ACC112 (cell line): Measurements from ENCODE around the gene RARRES2.

Source experiments
- H2AFZ ChIP-seq: fragments of 200-600 bp; sonication (generic); one replicate; pipeline ENCODE4 v1.6.0; 2017; ENCODE audit warnings: antibody characterized with exemption, low read length; ENCODE audit not compliant: unreplicated experiment
- H3K27ac ChIP-seq: fragments of 200-600 bp; sonication (generic); 2 replicates; pipeline ENCODE4 v1.5.1; 2014; ENCODE audit warnings: low read depth, mild to moderate bottlenecking, antibody characterized with exemption, low read length, moderate library complexity
- H3K27me3 ChIP-seq: fragments of 200-600 bp; sonication (generic); 2 replicates; pipeline ENCODE4 v1.6.1; 2014; ENCODE audit warnings: mild to moderate bottlenecking, antibody characterized with exemption, low read length, moderate library complexity, mixed read lengths; ENCODE audit not compliant: insufficient read depth
- H3K36me3 ChIP-seq: fragments of 200-600 bp; sonication (generic); 2 replicates; pipeline ENCODE4 v1.6.1; 2016; ENCODE audit warnings: mild to moderate bottlenecking, antibody characterized with exemption, low read length, moderate library complexity, mixed read lengths; ENCODE audit not compliant: insufficient read depth
- H3K4me1 ChIP-seq: fragments of 200-600 bp; sonication (generic); one replicate; pipeline ENCODE4 v1.6.1; 2016; ENCODE audit warnings: low read length, mixed read lengths; ENCODE audit not compliant: insufficient read depth, unreplicated experiment, control insufficient read depth
- H3K4me3 ChIP-seq: fragments of 200-600 bp; sonication (generic); 2 replicates; pipeline ENCODE4 v1.5.1; 2014; ENCODE audit warnings: mild to moderate bottlenecking, low read depth, low read length
- H3K79me2 ChIP-seq: fragments of 200-600 bp; sonication (generic); one replicate; pipeline ENCODE4 v1.6.0; 2016; ENCODE audit warnings: low read length; ENCODE audit not compliant: control insufficient read depth, unreplicated experiment, insufficient read depth

RARRES2 gene

GRCh38 chr7:150368884-150369747 lies 27.7 kb upstream of the RARRES2 start:
- peak overlapping the region; percentile 94 for H3K4me3 ChIP-seq
- H2AFZ ChIP-seq, result peak overlapping the region; percentile 69
- H3K36me3 ChIP-seq, result no peaks in the 10 kb centered on the region
- H3K4me1 ChIP-seq, result peaks cover 10% of the 10 kb centered on the region
- no peaks in the 10 kb centered on the region for H3K27me3 ChIP-seq
- peak overlapping the region; percentile 28; the same call in 1 of the 2 replicates for H3K27ac ChIP-seq
- peaks cover 28% of the 10 kb centered on the region for H3K79me2 ChIP-seq

DNA sequence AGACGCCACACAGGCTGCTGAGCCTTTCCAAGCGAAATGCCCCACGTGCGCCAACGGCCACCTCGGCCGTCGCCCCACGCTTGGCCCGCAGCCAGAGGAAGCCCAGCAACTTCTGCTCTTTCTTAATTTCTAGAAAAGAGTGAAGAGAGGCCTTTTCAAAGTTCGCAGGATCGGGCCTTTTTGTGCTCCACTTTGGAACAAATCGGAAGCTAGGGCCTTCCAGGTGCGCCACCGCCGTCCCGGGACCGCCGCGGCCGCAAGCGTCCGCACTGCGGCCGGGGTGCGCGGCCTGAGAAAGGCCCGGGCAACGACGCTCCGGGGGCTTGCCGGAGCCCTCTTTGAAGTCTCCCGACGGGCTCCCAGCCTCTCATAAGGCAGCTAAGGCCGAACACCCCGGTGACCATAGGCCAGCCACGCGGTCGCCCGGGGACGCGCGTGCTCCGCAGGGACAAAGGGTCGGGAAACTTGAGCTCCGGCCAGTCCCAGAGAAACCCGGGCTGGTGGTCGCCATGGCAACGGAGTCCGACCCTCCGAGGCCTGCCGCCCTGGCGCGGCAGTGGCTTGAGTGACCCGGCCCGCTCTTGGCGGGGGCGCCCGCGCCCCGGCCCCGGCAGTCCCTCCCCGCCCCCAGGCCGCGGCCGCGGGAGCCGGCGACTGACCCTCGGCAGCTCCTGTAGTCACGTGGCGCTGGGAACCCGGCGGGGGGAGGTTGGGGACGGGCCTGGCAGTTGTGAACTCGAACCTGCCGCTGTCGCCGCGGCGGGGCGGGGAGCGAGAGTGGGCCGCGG lies 26.9 kb upstream of the RARRES2 start, which contains the start of gene REPIN1:
Gene REPIN1 (plus strand): TSS at position 727 of the 788 bp plus-strand sequence. CDS start 890 bp downstream, outside the sequence.
- H3K4me3 ChIP-seq, result peak within 1 kb of the TSS; percentile 94
- peaks cover 28% of the 10 kb centered on the region for H3K79me2 ChIP-seq
- peaks cover 10% of the 10 kb centered on the region for H3K4me1 ChIP-seq
- H2AFZ ChIP-seq, result peak within 1 kb of the TSS; percentile 76
- peak within 1 kb of the TSS; percentile 58 for H3K27ac ChIP-seq
- H3K36me3 ChIP-seq, result no peaks in the 10 kb centered on the region
- no peaks in the 10 kb centered on the region for H3K27me3 ChIP-seq

DNA sequence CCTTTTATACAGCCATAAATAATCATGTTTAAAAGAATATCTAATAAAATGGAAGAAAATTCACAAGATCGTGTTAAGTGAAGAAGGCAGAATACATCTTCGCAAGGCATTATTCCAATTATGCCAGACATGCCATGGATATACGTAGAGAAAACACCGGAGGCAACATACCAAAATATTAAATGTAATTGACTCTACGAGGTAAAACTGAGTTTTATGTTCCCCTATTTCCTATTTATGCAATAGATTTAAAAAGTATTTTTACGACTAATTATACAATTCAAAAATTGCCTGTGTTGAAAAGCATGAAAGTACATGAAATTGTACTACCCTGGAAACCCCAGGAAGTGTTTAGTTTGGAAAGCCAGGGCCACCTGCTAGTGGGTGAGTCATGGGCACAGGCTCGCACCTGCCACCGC lies 26.3 kb upstream of the RARRES2 start:
- H3K4me3 ChIP-seq, result peak overlapping the region; percentile 94
- H2AFZ ChIP-seq, result peak overlapping the region; percentile 76
- H3K36me3 ChIP-seq, result no peaks in the 10 kb centered on the region
- H3K27me3 ChIP-seq, result no peaks in the 10 kb centered on the region
- H3K79me2 ChIP-seq, result peaks cover 28% of the 10 kb centered on the region
- peaks cover 10% of the 10 kb centered on the region for H3K4me1 ChIP-seq
- no peak overlapping the region; the same call in 1 of the 2 replicates for H3K27ac ChIP-seq

GRCh38 chr7:150365673-150366398 lies 24.4 kb upstream of the RARRES2 start:
- Histone ChIP-seq H3K4me1 (peaks cover 10% of the 10 kb centered on the region), H2AFZ (no peak overlapping the region), H3K27ac (no peak overlapping the region), H3K79me2 (peaks cover 21% of the 10 kb centered on the region), H3K4me3 (no peak overlapping the region), H3K27me3 (no peaks in the 10 kb centered on the region), H3K36me3 (no peaks in the 10 kb centered on the region)

DNA sequence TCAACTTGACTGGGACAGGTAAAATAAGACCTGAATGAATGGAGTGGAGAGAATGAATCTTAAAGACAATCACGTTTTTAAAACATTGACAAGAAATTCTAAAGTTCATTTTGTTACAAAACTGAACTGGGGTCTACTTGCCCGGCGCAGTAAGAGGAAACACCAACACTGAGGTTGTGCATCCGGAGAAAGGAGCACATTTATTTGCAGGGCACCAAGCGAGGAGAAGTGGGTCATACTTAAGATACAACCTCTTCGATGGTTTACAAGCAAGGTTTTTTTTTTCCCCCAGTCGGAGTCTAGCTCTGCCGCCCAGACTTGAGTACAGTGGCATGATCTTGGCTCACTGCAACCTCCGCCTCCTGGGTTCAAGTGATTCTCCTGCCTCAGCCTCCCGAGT lies 23.8 kb upstream of the RARRES2 start:
- Histone ChIP-seq H3K4me3 (no peak overlapping the region), H3K36me3 (no peaks in the 10 kb centered on the region), H3K27ac (no peak overlapping the region), H3K27me3 (no peaks in the 10 kb centered on the region), H3K4me1 (peaks cover 6% of the 10 kb centered on the region), H3K79me2 (peaks cover 16% of the 10 kb centered on the region), H2AFZ (no peak overlapping the region)

GRCh38 chr7:150363872-150364271 lies 22.4 kb upstream of the RARRES2 start:
- Histone ChIP-seq H2AFZ (no peak overlapping the region), H3K36me3 (no peaks in the 10 kb centered on the region), H3K27me3 (no peaks in the 10 kb centered on the region), H3K79me2 (peaks cover 2% of the 10 kb centered on the region), H3K27ac (no peak overlapping the region), H3K4me3 (no peak overlapping the region), H3K4me1 (no peaks in the 10 kb centered on the region)

DNA sequence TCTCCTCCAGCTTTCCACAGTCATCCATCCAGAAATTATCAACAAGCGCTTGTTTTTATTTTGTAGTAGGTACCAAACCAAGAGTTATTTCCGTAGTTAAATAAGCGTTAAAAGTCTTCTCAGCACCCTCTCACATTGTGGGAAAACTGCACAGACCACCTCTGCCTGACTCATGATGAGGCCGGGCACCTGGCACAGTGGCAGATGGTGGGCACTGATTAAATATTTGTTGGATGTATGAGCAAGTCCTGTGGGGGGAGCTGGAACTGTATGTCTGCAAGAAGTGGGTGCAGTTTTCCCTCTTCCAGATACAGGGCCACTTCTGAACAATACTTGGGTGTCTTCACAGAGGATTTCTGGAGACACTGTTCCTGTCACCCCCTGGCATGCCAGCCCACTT lies 21.9 kb upstream of the RARRES2 start:
- no peak overlapping the region for H3K27ac ChIP-seq
- no peak overlapping the region for H2AFZ ChIP-seq
- no peak overlapping the region for H3K4me3 ChIP-seq
- H3K27me3 ChIP-seq, result no peaks in the 10 kb centered on the region
- no peaks in the 10 kb centered on the region for H3K79me2 ChIP-seq
- H3K36me3 ChIP-seq, result no peaks in the 10 kb centered on the region
- no peaks in the 10 kb centered on the region for H3K4me1 ChIP-seq

DNA sequence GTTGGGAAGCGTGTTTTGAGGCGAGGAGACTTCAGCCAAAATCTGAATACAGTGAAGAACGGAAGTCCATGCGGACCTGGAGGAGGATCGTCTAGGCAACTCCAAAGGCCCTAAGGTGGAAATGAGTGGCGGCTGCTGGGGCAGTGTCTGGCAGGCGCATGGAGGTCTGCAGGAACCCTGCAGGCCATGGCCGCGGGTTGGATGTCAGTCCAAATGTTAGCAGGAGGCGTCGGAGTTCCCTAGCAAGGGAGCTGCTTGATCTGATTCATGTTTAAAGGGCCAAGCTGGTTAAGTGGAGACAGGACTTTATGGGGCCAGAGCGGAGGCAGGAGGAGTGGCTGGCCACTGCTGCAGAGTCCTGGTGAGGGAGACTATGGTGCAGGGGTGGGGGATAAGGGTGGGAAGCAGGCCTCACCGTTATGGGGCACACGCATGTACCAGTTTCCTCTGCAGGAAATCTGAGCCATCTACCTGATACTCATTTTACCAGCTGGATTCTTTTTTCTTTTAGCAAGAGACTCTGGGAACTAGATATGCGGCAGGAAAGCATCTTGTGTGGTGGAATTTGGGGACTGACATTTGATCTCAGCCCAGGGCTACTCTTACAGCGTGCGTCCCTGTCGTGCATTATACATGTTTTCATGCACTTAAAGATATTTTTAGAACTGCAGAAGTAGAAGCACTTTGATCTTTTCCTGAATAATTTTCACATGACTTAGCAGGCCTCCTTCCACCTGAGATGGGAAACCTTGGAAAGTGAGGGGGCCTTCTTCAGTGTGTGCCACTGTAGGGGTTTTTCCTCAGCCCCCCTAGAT lies 20.6 kb upstream of the RARRES2 start:
- Histone ChIP-seq H3K27me3 (no peaks in the 10 kb centered on the region), H3K36me3 (no peaks in the 10 kb centered on the region), H3K27ac (no peak overlapping the region), H2AFZ (no peak overlapping the region), H3K4me3 (no peak overlapping the region), H3K79me2 (no peaks in the 10 kb centered on the region), H3K4me1 (no peaks in the 10 kb centered on the region)

DNA sequence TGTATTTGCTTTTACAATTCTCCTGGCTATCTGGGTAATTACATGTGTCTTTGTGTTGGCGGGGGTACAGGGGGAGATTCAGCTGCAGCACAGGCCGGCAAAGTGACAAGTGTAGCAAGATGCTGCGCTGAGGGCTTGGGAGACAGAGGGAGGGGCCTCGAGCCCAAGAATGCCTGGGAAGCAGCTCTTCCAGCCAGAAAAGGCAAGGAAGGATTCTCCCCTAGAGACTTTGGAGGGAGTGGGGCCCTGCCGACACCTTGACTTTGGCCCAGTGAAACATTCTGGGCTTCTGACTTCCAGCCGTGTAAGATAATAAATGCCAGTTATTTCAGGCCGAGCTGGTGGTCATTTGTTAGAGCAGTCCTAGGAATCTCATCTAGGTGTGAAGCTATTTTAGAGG lies 20.0 kb upstream of the RARRES2 start:
- Histone ChIP-seq H3K27me3 (no peaks in the 10 kb centered on the region), H3K4me3 (no peak overlapping the region), H3K27ac (no peak overlapping the region), H2AFZ (no peak overlapping the region), H3K79me2 (no peaks in the 10 kb centered on the region), H3K4me1 (no peaks in the 10 kb centered on the region), H3K36me3 (no peaks in the 10 kb centered on the region)
